Stimulated activated CD8-positive, alpha-beta memory T cell treated with anti-CD3 and anti-CD28 coated beads, Interleukin-12 subunit alpha, Interleukin-12 subunit beta, amount 100 ng/mL, for 24 hours (primary cell): Measurements from ENCODE around the gene SMAP1.

Experiments used
- DNase-seq: peaks from one replicate; pipeline ENCODE4 v3.0.0-alpha.2; 2020; ENCODE audit errors: extremely low read depth

Gene SMAP1

DNA sequence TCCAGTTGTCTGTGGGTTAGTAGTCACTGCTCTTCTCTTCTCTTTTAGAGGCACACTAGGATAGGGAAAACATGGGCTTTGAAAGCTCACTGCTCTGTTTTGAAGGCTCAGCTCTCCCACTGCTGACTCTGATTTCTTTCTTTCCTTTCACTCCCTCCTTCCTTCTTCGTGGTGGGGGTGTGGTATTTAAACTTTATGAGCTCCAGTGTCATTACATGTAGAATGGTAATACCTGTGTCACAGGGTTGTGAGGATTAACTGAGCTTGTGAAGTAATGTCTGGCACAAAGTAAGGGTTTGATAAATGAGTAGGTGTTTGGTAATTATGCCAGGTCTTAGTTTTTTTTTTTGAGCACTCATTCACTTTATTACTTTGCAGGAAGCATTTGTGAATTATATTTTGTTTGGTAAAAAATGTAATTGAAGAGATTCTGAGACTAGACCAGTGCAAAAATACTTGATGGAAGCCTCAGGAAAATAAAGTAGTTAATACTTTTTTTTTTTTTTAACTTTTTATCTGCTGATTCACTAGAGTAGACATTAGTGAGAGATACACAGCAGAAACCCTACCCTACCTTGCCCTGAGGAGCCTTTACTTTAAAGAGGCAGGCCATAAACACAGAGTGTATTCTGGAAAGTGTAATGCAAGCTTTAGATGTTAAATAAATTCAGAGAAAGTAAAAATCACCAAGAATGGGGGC, 17.3 kb downstream of the SMAP1 start:
- no peak for DNase-seq

GRCh38 chr6:70685494-70686180, 18.0 kb downstream of the SMAP1 start:
- DNase-seq, result no peak

GRCh38 chr6:70686548-70687133, 19.0 kb downstream of the SMAP1 start:
- no peak for DNase-seq

GRCh38 chr6:70693887-70694286, 26.2 kb downstream of the SMAP1 start:
- no peak for DNase-seq

DNA sequence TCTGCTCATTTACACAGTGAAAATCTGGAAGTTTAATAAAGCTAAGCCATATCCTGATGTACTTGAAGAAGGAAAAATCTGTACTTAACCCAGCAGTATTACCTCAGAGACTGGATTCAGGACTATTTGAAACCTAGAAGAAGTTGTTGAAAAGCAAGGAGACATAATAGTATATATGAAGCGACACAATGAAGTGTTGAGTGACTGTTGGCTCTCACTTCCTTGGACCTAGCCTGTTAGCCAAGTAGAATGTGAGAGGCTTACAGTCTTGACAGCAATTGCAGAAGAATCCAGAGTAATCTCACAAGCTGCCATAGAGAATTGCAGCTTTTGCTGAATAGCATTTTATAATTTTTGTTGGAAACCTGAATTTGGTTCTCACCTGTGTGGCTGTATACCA, 26.7 kb downstream of the SMAP1 start:
- DNase-seq, result no peak

DNA sequence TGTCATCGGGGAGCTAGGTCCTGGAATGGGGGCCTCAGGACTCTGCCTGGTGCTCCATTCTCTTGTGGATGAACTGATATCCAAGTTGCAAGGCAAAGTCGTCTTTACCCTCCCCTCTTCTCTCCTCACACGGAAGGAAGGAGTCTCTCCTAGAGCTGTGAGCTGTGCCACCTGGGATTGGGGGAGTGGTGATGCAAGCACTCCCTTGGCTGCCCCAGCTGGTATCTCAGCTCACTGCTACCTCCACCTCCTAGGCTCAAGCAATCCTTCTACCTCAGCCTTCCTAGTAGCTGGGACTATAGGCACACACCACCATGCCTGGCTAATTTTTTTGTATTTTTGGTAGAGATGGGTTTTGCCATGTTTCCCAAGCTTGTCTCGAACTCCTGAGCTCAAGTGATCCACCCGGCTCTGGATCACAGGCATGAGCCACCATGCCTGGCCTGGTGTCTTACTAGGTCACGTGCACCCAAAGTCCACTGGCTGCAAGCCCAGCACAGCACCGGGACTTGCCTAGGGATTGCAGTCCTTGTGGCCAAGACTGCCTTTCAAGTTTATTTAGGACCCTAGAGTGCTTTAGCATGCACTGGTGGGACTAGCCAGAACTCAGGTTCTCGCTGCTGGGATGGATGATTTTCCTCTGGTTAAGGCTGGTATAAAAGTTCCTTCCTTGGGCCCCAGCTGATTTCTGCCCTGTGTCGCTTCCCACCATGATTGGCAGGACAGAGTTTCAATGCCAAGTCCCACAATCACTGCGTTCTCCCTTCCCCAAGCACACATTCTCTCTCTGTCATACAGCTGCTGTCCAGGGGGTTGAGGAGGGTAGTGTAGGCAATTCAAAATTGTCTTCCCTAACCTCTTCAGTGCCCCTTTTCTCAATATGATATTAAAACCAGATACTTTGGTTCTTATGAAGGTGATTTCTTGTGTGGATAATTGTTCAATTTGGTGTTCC, 33.5 kb downstream of the SMAP1 start:
- DNase-seq, result no peak

DNA sequence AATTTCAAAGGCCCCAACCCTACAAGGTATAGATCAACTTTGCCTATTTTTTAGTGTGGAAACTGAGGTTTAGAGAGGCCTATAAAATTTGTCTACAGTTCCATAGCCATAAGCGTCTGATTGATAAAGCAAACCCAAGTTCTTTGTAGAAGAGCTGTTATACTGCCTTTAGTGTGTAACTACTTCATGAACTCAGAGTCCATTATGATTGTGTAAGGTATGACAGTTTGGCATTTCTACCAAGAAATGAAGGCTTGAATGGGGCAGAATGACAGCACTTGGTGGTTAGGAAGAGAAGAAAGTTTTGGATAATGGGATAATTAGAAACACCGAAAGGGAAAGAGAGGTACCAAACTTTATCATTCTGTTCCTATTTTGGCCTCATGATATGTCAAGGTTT, 38.1 kb downstream of the SMAP1 start:
- DNase-seq, result no peak

DNA sequence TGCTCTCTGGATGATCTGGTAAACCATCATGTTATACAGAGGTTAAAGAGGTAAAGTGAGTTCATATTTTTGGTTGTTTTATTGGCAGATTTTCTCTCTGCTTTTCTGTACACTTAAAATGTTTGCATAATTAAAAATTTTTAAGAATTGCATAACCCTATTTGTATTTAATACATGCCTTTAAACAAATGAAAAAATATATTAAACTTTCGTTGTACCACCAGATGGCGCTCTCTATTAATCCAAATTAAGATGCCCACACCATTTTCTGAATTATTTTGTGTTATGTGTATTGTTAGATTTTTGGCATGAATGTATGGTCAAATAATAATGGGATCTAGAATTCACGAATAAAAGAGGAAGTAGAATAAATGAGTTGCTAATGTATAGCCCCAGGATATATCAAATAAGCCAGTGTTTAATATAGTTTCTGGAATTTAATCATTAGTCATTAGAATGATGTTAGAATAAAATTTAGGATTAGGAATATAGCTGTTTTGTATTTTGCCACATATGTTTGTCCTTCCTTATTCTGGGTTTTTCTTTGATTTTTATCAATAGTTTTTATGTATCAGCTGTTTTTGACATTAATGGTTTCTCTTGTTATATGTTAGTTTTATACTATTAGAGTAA, 38.9 kb downstream of the SMAP1 start:
- no peak for DNase-seq

GRCh38 chr6:70707893-70708292, 40.2 kb downstream of the SMAP1 start:
- no peak for DNase-seq

DNA sequence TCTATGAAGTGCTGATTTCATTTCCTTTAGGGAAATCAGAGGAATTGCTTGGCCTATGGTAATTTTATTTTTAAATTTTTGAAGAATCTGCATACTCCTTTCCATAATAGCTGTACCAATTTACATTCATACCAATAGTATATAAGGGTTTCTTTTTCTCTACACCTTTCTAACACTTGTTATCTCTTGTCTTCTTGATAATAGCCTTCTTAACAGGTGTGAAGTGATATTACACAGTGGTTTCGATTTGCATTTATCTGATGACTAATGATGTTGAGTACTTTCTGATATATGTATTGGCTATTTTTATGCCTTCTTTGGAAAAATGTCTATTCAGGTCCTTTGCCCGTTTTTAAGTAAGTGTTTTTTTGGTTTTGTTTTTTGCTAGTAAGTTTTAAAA, 40.8 kb downstream of the SMAP1 start:
- DNase-seq, result no peak

GRCh38 chr6:70709826-70710225, 42.1 kb downstream of the SMAP1 start:
- DNase-seq, result no peak

DNA sequence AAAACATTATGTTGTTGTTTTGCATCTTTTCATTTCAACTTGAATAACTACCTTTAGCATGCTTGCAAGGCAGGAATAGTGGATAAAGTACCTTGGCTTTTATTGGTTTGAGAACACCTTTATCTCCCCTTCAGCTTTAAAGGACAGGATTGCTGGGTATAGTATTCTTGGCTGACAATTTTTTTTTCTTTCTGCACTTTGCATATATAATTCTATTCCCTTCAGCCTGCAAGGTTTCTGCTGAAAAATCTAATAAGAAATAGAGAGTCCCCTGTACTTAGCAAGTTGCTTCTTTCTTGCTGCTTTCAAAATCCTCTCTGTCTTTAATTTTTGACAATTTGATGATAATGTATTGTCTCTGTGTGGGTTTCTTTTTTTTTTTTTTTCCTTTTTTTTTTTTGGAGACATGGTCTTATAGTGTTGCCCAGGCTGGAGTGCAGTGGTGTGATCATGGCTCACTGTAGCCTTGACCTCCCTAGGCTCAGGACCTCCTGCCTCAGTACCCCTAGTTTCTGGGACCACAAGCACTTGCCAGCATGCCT, 47.1 kb downstream of the SMAP1 start:
- no peak for DNase-seq

- DNase-seq, result no peak
These were observed 49.5 kb downstream of the SMAP1 start for GRCh38 chr6:70717038-70717801.

DNA sequence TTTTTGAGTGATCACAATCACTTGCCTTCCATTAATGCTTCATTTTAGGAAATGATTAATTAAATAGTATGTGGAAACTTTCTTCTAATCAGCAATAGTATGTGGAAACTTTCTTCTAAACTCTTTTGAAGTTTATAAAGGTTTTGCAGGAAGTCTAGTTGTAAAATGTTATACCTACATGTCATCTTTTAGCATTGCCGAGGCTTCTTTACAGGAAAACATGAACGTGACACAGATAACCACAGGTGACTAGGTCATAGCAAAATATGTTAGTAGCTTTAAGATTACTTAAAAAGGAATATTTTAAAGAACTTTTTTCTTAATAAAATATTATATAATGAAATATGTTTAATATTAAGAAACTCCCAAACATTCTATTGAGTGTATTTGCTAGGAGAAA, 56.8 kb downstream of the SMAP1 start:
- DNase-seq, result no peak

DNA sequence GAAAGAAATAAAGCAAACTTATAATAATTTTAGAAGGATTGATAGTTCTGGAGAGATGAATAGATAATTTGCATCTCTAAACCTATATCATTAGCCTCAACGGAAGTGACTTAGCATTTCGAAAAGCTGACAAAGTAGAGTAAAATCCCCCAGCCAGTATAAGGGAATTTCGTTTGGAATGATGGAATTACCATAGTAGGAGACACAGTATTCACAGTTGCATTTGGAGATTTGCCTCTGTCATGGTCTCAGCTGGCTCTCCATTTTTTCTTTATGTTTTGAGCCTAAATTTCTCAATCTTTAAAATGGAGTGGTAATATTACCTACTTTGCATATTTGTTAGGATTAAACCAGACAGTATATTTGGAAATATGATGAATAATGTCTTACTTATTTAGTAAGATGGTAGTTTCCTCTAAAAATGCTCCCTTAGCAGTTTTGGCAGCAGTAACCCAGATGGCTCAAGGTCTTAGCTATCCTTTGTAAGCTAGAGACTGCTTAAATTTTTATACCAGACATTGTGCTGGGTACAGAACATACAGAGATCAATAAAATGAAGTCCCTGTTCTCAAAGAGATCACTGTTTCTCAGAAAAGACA, 58.2 kb downstream of the SMAP1 start:
- DNase-seq, result no peak

DNA sequence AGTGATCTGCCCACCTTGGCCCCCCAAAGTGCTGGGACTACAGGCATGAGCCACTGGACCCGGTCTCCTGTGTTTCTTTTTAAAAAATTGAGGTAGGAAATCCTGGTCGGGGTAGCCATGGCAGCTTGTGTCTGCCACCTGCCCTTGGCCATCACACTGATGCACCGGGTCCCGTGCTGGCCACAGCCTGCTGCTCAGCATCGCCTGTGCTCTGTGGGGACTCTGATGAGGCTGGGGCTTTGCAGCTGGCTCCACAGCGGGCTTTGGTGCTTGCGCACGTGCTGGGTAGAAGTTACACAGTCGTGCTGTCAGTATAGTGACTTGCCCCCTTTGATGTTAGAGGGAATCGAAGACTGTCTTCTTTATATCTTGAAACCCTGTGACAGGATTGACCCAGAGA, 66.7 kb downstream of the SMAP1 start:
- DNase-seq, result no peak

- DNase-seq, result no peak
These were observed 67.3 kb downstream of the SMAP1 start for GRCh38 chr6:70734979-70735378.

DNA sequence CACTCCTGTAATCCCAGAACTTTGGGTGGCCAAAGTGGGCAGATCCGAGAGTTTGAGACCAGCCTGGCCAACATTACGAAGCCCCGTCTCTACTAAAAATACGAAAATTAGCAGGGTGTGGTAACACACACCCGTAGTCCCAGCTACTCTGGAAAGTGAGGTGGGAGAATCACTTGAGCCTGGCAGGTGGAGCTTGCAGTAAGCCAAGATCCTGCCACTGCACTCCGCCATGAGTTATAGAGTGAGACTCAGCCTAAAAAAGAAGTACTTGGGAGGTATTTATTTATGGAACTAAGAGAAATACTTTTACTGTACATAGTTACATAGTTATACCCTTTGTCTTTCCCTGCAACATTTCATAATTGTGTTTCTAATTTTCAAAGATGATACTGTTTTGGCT, 67.8 kb downstream of the SMAP1 start:
- no peak for DNase-seq

- no peak for DNase-seq
These were observed 70.3 kb downstream of the SMAP1 start for GRCh38 chr6:70738028-70738427.

DNA sequence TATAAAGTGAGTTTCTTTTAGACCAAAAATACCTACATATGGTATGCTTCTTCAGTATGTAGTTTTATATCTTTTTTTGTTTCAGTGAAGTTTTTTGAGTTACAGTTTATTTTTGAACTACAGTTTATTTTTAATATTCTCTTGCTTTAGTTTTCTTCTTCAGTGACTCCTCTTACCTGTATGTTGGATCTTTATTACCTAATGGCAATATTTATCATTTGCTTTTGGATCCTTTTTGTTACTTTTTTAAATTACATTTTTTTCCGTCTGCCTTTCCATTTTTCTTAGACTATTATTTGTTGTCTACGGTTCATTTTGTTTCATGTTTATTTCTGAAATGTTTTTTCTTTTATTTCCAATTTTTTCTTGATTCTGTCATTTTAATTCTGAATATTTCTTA, 71.9 kb downstream of the SMAP1 start:
- DNase-seq, result no peak
